ENCODE data around the gene LIN37.

DNA sequence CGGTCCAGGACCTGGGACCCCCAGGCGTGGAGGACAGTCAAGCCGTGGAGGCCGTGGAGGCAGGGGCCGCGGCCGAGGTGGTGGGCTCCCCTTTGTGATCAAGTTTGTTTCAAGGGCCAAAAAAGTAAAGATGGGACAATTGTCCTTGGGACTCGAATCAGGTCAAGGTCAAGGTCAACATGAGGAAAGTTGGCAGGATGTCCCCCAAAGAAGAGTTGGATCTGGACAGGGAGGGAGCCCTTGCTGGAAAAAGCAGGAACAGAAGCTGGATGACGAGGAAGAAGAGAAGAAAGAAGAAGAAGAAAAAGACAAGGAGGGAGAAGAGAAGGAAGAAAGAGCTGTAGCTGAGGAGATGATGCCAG, 28.2 kb upstream of the LIN37 start:
- TF ChIP-seq, protein P1, sequence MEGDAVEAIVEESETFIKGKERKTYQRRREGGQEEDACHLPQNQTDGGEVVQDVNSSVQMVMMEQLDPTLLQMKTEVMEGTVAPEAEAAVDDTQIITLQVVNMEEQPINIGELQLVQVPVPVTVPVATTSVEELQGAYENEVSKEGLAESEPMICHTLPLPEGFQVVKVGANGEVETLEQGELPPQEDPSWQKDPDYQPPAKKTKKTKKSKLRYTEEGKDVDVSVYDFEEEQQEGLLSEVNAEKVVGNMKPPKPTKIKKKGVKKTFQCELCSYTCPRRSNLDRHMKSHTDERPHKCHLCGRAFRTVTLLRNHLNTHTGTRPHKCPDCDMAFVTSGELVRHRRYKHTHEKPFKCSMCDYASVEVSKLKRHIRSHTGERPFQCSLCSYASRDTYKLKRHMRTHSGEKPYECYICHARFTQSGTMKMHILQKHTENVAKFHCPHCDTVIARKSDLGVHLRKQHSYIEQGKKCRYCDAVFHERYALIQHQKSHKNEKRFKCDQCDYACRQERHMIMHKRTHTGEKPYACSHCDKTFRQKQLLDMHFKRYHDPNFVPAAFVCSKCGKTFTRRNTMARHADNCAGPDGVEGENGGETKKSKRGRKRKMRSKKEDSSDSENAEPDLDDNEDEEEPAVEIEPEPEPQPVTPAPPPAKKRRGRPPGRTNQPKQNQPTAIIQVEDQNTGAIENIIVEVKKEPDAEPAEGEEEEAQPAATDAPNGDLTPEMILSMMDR (IDR thresholded peaks at IDR 0.05 in 4 of 5, conservative IDR thresholded peaks at IDR 0.05 in 1 of 5): no peak
- TF ChIP-seq POLR2A (IDR thresholded peaks at IDR 0.05): no peak
